Epidermal melanocyte (primary cell): ENCODE measurements around the gene CALN1.
"Not testable (repeated sequence)": the region's sequence is repeated elsewhere in the genome, so short reads cannot be mapped to it uniquely, and the experiment has no call there.

ENCODE experiments used
- DNase-seq: peaks from one replicate; pipeline ENCODE4 v3.0.0; 2011; ENCODE audit warnings: low spot score; ENCODE audit not compliant: insufficient read length

CALN1 gene

DNA sequence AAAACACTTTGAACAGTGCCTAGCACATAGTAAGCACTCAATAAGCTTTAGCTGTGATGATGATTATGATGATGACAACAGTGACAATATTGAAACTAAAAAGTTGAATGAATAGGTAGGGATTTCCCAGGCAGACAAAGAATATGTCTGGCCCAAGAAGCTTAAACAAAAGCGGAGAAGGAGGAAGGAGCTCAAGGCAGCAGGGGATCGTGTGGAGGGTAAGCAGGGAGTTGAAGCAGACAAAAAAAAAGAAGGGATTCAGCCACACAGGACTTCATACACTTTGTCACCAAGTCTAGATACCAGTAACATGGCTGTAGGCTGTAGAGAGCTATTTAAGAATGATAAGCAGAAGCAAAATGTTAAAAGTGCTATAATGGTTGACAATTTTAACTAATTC lies 144.0 kb downstream of the CALN1 start:
- DNase-seq: no peak

DNA sequence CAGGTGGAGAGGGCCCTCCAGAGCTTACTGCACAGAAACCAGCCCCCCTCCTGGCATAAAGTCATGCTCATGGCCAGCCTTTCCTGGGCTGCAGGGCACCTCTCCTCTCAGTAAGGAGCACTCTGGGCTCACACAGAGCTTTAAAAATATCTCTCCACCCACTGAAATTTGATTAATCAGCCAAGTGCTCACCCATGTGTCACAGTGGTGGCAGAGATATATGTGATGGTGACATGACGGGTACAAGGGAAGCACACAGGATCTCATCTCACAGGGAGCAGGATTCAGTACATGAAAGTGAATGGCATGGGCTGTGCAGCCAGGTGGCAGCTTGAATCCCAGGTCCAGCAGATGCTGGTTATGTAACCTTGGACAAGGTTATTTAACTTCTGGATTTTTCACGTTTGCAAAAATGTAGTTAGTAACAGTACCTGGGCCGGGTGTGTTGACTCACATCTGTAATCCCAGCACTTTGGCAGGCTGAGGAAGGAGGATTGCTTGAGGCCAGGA lies 144.8 kb downstream of the CALN1 start:
- DNase-seq: no peak

DNA sequence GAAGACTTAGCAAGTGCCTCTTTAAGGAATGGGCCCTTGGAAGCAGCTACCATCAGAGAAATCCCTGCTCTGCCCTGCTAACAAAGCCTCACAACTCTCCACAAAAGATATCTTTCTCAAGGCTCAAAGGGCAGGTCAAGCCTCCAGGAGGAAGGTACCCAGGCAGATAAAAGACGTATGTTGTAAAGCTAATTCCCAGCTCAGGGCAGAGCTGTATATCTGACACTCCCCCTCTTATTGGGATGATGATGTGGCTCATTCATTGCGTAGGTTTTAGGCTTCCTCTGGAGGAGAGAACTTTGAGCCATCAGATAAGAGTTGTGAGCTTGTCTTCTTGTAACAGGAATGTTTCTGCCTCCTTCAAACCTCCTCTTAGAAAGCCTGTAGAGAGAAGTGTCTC lies 145.4 kb downstream of the CALN1 start:
- no peak for DNase-seq

DNA sequence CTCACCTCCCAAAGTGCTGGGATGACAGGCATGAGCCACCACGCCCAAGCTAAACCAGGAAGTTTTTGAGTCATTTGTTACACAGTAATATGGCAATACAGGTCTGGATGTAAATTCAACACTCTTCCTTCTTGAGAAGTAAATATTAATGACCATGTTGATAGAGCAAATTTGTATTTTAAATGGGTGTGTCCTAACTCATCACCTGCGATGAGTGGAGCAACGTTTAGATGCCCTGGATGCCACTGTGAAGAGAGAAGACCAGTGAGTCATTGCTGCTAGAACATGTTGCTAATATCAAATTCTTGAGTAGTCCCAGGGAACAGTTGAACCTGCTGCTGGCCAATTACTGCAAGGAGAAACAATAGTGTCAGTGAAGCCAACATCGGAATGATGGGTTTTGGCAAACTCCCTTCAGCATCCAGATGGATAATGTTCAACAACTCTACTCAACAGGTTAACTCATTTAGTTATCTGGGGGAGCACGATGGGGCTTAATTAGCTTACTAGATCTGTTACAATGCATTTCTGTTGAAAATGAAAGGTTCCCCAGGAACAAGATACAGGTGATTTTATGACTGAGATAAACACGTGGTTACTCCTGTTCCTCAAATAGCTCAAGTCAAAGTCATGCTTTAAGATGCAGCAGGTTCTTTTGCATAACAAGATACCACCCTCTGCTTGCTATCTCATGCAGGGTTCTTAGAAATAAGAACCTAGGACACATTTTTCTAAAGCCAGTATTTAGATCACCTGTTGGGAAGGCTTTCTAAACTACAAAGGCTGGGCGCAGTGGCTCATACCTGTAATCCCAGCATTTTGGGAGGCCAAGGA lies 146.8 kb downstream of the CALN1 start:
- DNase-seq: no peak

DNA sequence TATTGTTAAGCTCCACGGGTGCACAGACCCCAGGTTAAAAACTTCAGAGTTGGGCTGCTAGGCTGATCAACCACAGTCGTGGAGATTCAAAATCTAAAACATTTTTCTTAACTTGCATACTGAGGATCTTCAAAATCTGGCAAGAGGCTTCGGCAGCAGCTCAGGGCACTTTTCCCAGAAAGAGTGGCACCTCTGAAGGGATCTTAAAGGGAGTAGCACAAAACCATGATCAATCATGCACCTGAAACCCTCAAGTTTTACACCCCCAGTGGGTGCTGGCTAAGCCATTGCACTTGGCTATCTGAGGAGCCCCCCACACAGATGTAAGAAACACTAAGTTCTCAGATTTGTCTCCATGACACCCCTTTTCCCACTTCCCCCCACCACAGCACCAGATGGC lies 151.7 kb downstream of the CALN1 start:
- no peak for DNase-seq

DNA sequence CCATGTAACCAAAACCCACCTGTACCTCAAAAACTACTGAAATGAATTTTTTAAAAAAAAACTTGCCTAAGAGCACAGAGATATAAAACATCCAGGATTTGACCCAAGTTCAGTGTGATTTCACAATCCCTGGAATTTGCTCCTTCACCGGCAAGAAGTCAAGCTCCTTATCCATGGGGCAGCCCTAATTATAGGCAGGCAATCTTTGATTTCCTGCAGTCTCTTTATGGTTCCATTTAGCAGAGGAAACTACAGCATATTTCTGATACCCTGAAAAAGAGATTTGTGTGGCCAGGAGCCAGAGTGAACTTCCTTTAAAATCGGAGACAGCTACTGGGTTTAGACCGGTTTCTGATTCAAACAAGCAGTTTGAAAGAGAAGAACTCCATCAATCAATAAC lies 154.1 kb downstream of the CALN1 start:
- no peak for DNase-seq

DNA sequence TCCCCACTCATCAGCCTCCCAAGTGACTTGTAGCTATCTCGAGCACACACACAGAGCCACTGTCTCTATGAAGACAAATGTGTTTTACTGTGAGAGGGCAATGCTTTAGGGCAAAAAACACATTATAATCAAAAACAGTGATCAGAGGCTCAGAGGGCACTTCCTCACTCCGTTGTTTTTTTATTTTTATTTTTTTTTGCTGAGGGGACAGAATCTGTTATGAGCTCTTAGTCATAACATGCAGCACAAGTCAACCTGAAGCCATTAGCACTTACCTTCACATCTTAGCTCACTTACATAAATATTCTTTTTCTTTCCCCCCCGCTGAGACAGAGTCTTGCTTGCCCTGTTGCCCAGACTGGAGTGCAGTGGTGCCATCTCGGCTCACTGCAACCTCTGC lies 157.7 kb downstream of the CALN1 start:
- DNase-seq: no peak

DNA sequence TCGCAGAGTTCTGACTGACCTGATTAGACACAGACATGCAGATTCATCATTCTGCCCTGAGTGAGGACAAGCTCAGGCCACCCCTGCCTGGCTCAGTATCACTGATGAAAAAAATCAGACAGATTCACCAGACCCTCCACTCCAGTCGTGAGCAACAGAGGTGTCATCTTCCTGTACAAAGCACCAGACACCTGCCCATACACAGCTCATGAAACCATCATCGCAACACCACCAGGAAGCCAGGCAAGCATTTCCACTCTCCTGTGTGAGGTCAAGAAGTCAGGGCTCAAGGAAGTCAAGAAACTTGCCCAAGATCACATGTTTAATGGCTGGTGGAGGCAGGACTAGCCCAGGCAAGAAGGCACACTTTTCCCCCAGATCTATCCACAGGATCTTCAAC lies 163.0 kb downstream of the CALN1 start:
- no peak for DNase-seq

DNA sequence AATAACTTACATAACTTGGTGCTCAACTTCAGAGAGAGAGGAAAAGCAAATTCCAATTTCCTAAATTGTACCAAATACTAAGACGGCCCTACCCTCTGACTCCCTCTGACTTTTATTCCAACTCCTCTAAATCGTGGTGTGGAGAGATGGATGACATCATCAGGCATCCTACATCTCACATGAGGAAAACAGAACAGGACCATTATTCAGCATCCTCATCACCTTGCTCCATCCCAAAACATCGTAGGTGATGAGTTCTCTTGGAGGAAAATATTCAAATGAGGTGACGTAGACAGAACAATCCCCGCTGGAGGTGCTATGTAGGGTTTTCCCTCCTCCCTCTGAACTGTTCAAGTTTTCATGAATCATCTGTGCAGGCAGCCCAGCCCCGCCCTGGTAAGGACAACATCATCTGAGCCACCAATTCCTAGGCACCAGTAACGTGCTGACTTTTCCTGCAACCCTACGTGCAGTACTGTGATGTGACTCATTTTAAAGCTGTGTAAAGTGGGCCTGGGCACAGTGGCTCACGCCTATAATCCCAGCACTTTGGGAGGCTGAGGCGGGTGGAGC lies 167.2 kb downstream of the CALN1 start:
- DNase-seq: no peak

DNA sequence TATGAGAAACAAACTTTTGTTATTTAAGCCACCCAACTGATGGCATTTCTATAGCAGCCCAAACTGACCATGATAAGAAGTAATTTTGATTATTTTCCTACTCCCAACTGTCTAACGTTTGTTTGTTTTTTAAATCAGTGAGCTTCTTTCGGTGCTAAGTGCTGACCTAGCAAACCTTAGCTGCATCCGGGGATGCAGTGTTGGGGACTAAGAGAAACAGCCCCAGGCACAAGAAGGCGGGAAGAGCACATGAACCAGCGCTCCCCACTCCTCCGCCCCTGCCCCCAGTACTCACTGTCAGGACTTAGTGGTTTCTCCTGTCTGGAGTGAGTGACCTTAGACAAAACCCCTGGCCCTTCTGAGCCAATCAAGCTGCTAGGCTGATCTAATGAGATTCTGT lies 168.8 kb downstream of the CALN1 start:
- DNase-seq: no peak

DNA sequence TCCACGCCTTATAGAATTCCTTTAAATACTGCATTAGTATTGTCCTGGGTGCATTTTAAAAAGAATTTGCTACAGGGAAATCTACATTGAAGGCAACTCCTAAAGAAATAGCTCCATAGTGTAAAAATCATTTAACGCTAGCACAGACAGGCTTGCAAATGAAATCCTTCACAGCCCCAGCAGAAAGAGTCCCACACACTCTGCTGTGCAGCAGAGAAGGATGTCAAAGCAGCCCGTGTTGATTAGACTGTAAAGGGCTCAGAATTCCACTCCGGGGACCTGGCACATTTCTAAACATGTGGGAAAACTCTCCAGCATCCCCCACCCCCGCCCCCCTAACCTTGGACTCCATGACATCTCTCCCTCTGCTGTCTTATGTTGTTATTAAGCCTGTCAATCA lies 176.8 kb downstream of the CALN1 start:
- DNase-seq: no peak

DNA sequence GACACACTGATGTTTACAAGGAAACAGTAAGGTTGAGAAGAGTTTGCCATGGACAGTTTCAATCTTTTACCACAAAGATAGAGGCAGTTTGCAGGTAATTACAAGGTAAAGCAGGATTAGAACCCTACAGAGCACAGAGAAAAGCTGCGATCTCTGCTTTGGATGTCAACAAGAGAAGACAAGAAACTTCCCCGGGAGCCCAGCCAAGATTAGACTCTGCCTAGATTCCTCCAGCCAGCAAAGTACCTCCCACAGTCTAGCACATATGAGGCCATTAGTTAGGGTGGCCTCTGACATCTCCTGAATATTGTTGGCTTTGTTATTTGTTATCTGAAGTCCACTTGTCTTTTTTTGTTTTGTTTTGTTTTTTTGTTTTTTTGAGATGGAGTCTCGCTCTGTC lies 178.1 kb downstream of the CALN1 start:
- DNase-seq: no peak

DNA sequence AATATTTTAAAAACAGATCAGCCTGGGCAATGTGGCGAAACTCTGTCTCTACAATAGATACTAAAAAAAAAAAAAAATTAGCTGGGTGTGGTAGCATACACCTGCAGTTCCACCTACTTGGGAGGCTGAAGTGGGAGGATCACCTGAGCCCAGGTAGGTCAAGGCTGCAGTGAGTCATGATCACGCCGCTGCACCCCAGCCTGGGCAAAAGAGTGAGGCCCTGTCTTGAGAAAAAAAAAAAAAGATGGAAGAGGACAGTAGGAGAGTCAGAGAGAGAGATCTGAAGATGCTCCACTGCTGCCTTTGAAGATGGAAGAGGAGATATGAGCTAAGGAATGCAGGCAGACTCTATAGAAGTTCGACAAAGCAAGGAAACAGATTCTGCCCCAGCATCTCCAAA lies 181.9 kb downstream of the CALN1 start:
- no peak for DNase-seq

DNA sequence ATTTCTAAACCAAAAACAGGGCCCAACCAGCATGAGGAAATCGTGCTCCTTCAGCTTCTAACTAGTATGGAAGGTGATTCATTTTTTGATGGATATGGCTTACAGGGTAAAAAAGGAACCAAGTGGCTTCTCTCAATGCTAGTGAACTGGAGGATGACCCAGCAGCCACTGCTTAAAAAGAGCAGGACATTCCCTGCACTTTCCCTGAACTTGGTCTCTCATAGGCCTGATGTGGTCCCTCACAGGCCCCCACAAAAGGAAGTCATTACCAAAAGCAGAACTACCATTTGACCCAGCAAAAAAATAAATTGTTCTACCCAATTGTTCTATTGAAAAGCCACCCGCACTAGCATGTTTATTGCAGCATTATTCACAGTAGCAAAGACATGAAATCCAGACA lies 188.8 kb downstream of the CALN1 start:
- DNase-seq: no peak

DNA sequence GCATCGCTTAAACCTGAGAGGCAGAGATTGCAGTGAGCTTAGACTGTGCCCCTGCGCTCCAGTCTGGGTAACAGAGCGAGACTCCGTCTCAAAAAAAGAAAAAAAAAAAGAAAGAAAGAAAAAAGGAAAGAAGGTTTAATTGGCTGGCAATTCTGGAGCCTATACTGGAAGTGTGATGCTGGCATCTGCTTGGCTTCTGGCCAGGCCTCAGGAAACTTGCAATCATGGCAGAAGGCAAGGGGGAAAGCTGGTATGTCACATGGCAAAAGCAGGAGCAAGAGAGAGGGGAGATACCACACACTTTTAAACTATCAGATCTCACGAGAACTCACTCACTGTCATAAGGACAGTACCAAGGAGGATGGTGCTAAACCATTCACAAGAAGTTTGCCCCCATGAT lies 190.0 kb downstream of the CALN1 start:
- no peak for DNase-seq

DNA sequence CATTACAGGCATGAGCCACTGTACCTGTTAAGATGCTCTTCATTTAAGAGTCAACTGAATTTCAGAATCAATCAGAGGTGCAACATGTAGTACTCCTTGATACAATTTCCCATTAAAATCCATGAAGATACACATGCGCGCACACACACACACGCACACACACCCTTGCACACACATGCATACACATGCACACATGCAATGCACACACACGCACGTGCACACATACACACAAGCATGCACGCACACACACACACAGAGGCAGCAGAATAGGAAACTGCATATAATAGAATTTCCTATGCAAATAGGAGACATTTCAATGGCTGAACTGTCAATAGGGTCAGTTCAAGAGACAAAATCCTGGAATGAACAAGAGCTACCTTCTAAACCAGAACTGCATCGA lies 192.6 kb downstream of the CALN1 start:
- DNase-seq: no peak

DNA sequence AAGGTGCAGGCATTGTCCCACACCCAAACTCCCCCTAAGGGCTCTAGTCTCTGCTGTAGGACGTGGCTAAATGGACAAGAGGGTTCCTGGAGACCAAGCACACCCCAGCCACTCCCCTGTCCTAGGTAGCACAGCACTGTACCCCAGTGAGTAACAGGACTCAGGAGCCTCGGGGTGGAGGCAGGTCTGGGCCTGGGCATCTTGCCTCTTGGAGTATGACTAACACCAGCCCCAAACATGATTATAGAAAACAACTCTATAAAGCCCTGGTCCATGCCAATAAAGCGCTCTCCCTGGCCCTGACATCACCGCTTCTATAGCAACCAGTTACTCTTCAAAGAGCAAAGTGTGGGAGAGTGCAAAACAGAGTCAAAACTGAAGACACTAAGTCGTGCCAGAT lies 195.0 kb downstream of the CALN1 start:
- no peak for DNase-seq

DNA sequence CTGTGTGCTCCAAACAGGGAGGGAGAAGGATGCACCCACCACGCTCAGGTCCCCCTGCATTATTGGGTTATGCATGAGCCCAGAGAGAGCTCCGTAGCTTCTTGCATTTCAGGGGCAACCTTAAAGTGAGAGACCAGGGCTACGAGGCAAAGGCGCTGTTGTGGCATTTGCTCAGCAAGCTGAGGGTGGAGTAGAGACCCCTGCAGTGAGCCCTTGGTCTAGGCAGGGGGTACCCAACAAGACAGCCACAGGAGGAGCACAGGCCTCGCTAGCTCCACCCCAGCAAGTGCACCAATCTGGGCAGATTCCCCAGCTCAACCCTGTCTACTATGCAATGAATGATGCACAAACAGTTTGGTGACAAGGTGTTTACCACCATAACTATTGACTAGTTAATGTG lies 198.4 kb downstream of the CALN1 start:
- no peak for DNase-seq

DNA sequence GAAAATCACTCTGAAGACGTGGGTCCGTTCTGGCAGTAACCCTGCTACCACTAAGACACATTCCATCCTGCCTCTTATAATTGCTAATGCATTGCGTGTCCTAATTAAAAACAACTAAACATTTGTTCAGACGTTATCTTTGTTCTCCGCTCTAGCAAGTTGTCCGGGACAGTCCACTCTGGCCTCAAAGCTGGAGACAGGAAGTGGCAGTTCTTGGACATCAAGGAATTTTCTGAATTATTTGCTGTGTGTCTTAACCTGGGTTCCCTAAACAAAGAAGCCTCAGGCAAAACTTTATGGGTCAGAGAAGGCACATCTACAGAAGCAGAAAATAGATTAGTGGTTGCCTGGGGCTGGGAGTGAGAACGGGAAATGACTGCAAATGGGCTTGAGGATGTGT lies 199.1 kb downstream of the CALN1 start:
- no peak for DNase-seq

DNA sequence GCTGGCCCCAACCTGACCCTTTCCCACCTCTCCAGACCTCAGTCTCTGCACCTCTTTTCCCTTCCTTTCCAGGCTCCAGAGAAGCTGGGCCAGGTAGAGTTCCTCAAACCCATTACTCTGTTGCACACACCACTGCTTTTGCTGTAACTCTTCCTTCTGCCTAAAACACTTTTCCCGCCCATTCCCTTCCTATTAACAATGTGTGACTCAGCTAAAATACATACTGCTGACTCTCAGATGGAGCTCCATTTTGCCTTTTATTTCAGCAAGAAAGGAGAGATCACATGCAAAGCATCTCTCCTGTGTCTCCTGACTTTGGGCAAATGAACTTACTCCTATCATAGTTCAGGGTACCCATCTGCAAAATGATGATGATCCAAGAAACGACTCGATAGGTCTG lies 201.0 kb downstream of the CALN1 start:
- no peak for DNase-seq

DNA sequence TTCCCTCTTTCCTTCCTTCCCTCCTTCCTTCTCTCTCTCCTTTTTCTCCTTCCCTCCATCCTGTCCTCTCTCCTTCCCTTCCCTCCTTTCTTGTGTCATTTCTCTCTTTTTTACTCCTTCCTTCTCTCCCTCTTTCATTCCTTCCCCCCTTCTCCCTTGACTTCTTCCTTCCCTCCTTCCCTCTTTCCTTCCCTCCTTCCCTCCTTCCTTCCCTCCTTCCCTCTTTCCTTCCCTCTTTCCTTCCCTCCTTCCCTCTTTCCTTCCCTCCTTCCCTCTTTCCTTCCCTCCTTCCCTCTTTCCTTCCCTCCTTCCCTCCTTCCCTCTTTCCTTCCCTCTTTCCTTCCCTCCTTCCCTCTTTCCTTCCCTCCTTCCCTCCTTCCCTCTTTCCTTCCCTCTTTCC lies 203.1 kb downstream of the CALN1 start:
- not testable (repeated sequence) for DNase-seq

DNA sequence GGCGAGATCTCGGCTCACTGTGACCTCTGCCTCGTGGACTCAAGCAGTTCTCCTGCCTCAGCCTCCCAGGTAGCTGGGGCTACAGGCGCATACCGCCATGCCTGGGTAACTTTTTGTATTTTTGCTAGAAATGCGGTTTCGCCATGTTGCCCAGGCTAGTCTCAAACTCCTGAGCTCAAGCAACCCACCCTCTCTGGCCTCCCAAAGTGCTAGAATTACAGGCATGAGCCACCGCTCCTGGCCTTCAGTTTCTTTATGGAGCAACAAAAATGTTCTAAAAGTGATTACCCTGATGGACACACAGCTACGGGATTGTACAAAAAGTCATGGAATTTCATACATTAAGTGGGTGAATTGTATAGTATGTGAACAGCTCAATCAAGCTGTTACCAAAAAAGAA lies 216.0 kb downstream of the CALN1 start:
- no peak for DNase-seq

DNA sequence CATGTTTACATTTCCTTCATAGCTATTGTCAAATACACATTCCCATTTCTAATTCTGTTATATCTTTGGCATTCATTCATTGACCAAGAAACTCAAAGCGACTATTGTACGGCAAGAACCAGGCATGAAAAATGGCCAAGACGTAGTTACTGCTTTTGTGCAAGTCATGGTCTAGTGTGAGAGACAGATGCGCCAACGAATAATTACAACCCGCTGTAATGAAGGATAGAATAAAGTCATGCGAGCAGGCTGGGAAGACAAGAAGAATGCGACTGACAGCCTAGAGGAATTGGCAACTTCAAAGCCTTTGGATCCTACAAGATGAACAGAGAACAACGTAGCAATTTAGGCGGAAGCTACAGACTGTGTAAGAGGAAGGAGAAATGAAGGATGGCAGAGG lies 221.2 kb downstream of the CALN1 start:
- DNase-seq: no peak
